CMK (cell line): ENCODE measurements around the gene NCOA1.

ENCODE experiments used
- DNase-seq: peaks from one replicate; pipeline ENCODE4 v3.0.0-alpha.2; 2010; ENCODE audit warnings: low read depth

The NCOA1 gene

GRCh38 chr2:24702800-24703199, 211.7 kb downstream of the NCOA1 start:
- DNase-seq, result no peak

DNA sequence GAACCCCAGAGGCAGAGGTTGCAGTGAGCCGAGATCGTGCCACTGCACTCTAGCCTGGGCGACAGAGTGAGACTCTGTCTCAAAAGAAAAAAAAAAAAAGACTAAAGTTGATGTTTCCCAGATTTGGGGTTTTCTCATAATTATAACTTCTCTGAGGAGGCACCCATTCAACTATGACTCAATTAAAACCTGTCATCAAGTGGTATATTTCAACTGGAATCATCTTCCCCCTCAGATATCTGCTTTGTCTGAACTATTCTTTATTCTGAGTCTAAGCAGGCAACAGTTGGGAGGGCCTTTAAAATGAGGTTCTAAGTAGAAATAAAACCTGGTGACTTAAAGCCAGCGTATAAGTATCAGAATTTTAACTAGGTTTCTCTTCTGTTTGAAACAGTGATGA, 213.6 kb downstream of the NCOA1 start:
- DNase-seq, result no peak

- DNase-seq, result no peak
These were observed 216.1 kb downstream of the NCOA1 start for GRCh38 chr2:24707143-24707542.

- DNase-seq, result no peak
These were observed 217.6 kb downstream of the NCOA1 start for GRCh38 chr2:24708537-24709152.

GRCh38 chr2:24710806-24711205, 219.8 kb downstream of the NCOA1 start:
- no peak for DNase-seq

- DNase-seq, result no peak
These were observed 220.8 kb downstream of the NCOA1 start for GRCh38 chr2:24711865-24712264.

- no peak for DNase-seq
These were observed 221.2 kb downstream of the NCOA1 start for GRCh38 chr2:24712296-24712695.

GRCh38 chr2:24717263-24717951, 226.4 kb downstream of the NCOA1 start:
- no peak for DNase-seq

- DNase-seq, result no peak
These were observed 229.3 kb downstream of the NCOA1 start for GRCh38 chr2:24720310-24720709.

DNA sequence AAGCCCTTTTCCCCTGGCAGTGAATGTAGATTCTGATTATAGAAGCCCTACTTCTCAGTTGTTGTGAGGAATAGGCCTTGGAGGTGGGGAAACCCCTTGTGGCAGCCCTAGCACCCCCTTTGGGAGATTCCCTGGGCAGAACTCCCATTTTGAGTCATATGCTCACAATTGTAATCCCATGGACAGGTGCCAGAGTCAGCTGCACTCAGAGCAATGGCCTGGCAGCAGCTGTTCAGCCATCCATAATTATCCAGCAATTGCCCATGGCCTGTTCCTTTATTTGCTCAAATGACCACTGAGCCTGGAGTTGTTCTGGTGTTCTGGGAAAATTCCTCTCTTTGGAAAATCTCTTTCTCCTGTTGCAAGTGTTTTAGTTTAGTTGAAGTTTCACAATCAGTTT, 230.4 kb downstream of the NCOA1 start:
- DNase-seq, result no peak

GRCh38 chr2:24722141-24722790, 231.2 kb downstream of the NCOA1 start:
- DNase-seq, result no peak

DNA sequence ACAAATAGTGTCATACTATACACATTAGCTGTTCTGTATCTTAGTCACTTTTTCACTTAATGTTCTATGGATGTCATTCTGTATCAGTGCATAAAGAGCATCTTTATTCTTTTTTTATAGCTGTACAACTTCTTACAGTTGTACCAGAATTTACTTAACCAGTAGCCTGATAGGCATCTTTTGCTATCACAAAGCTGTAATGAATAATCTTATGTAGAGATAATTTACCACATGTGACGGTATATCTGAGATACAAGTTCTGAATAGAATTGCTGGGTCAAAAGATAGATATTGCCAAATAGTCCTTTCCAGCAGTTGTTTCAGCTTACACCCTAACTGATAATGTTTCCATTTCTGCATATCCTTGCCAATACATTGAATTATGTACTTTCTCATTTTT, 232.1 kb downstream of the NCOA1 start:
- no peak for DNase-seq

DNA sequence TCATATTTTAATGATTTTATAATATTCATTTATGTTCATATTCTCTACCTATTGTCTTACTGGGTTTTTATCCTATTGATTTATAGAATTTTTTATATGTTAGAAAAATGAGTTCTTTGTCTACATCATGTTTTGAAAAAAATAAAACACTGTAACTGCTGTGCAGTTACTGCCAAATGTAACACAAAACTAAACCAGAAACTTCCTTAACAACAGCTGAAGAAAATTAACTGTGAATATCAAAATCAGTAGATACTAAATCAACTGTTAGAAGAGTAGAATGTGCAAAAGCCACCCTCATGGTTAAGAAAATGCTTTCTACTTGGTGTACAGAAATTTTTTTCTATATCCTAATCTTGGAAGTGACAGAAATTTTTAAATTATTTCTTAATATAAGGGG, 232.6 kb downstream of the NCOA1 start:
- DNase-seq, result no peak

DNA sequence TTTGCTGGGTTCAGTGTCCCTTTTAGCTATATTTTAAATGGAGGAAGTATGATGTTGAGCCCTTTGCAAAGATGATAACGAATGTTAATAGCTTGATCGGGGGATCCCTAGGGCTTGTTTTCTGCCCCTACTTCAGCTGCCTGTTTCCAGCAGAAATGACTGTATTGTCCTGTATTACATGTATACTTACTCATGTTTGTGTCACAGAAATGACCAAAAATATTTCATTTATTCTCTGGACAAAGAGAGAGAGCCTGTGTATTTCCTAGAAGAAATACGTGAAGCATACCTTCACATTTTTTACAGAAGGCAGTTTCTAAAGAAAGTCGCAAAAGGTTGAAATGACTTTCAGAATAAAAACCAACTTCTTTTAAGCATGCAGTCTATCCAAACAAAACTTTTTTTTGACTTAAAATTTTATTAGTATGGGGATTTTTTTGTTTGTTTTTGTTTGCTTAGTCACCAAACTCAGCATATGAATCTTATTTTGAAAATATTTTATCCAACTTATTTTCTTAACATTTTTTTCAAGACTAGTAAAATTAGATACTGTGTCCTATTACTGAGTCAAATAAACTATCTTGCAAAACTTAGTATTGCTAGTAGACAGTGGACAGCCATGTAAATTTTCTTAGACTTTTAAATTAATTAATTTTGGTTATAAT, 233.2 kb downstream of the NCOA1 start:
- no peak for DNase-seq

DNA sequence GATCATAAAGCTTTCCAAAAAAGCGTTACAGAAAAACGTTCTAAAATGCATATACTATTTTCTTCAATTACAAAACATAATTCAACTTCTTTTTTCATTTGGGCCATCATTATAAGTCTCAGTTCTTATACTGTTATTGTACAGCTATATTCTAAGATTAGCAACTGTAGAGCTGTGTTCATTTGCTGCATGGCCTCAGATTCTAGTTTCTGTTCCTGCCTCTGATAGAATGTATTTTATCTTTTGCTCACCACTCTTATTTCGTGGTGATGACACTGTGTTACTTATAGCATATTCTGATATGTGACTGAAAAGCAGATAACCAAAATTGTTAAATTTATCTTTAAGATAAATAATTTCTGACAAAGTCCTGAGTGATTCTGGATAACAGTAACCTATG, 234.9 kb downstream of the NCOA1 start:
- DNase-seq, result no peak

DNA sequence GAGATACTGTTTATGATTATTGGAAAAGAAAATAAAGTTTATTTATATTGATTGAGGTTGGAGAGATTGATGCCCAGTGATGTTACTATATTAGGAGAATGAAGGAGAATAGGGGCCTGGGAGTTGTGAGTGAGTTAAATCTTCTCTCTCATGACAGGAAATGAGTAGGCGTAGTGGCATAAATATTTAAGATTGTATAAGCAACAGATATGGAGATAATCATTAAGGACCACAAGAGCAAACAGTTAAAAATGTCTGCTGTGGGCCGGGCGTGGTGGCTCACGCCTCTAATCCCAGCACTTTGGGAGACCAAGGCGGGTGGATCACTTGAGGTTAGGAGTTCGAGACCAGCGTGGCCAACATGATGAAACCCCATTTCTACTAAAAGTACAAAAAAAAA, 239.4 kb downstream of the NCOA1 start:
- DNase-seq, result no peak

DNA sequence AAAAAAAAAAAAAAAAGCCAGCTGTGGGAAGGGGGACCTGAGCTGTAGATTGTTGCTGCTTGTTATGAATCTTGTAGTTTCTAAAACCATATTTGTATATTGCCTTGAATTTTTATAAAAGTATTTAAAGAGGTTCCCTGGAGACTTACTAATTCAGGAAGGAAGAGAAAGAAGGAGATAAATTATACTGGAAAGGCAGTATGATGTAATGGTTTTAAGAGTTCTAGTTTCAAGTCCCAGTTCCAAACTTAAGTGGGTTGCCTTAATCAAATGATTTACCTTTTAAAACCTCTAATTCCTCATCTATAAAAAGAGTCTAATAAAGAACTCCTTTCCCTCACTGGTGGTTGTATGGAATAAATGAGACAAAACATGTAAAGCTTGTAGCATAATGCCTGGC, 240.0 kb downstream of the NCOA1 start:
- DNase-seq, result no peak

DNA sequence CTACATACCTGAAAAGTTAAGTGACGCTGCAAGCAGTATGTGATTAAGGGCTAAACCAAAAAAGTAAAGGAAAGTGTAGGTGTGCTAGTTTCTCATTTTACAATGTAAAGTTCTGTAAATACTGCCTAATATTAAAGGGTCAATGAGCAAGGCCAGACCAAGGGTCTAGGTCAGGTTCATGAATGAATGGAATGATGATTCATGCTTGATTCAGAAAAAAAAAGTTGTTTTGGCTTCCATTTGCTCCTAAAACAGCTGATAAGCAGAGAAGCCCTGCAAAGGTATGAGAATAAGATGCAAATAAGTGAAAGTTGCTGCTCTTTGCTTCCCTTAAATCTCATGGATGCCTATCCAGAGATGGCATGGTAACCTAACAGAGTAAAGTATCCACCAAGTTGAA, 240.9 kb downstream of the NCOA1 start:
- DNase-seq, result no peak

DNA sequence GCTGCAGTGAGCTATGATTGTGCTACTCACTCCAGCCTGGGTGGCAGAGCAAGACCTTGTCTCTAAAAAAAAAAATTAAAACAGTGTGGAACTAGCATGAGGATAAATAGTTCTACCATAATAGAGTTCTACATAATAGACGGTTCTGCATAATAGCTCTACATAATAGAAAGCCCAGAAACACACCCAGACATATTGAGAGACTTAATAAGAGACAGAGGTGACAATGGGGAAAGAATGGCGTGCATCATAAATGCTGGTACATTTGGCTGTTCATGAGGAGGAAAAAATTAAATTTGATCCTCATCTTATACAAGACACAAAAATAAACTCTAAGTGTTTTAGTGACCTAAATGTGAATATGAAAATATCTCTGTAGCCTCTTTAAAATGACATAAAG, 243.7 kb downstream of the NCOA1 start:
- no peak for DNase-seq

DNA sequence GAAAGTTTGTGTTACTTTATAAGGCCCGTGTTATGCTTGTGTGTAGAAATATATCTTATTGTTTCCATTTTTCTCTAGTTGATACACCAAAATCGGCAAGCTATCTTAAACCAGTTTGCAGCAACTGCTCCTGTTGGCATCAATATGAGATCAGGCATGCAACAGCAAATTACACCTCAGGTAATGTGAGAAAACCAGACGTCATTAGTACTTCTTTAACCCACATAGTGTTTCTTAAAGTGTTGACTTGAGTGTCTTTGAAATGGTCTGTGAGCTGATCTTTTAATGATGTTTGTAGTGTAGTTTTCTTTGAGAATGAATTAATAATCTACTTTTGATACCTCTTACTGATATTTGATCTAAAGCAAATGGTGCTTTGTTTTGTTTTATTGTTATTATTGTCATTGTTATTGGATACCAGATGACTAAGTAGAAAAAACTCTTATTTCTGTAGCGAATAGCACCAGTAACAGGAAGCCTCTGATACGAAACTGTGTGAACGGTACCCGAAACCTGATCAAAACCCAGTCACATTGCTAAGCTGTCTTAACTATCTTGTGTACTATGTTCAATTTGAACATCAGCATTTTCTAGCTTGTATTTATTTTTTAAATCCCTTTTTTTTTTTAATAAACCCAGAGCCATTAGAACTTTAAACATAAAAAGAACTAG, 248.4 kb downstream of the NCOA1 start:
- no peak for DNase-seq

DNA sequence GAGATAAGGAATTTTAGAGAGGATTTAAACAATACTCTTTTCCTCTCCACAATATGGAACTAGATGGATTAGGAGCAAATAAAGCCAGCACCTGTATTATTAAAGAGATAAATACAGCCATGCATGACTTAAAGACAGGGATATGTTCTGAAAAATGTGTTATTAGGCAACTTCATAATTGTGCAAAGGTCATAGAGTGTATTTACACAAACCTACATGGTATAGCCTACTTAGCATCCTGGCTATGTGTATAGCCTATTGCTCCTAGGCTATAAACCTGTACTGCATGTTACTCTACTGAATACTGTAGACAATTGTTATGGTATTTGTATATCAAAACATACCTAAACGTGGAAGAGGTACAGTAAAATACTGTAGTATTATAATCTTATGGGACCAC, 249.1 kb downstream of the NCOA1 start:
- DNase-seq, result no peak

DNA sequence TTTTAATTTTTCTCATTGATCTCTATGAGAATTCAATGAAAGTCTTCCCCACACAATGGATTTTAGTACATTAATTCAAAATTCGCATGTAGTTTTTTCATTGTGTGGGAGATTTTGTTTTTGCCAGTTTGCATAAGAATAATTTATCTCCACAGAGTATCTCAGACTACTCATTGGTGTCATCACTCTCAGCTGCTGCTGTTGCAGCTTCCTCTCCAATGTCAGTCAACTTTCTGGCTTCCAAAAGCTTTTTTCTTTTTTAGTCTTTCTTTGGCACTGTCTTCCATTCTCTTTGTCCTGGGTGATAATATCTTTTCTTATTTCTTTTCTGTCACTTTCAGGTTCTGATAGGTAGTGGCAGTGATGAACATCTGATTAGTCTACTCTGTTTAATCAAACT, 251.7 kb downstream of the NCOA1 start:
- no peak for DNase-seq

- DNase-seq, result no peak
These were observed 252.9 kb downstream of the NCOA1 start for GRCh38 chr2:24743924-24744323.
